ENCODE results near the gene CBX3.

Gene CBX3

GRCh38 chr7:26198781-26199169 is 2.8 kb upstream of the CBX3 start:
- in situ Hi-C loops (cut with MboI; ENCODE audit: low pct_unique_long_range_greater_than_20kb, low sequenced_read_pairs, unreplicated experiment) = loop anchor here (5.0 to 25.0 kb wide), 3 partner anchors 106 to 311 kb away; no protein-coding TSS in a partner anchor
- DNase-seq (ENCODE audit: low spot score) = no peak
- no peak for TF ChIP-seq CTCF (IDR thresholded peaks at IDR 0.05; ENCODE audit: extremely low read depth, insufficient read depth, missing control alignments)

GRCh38 chr7:26199301-26200037 is 2.1 kb upstream of the CBX3 start:
- in situ Hi-C loops (cut with MboI; ENCODE audit: low pct_unique_long_range_greater_than_20kb, low sequenced_read_pairs, unreplicated experiment) = loop anchor here (5.0 to 25.0 kb wide), 3 partner anchors 107 to 312 kb away; no protein-coding TSS in a partner anchor
- DNase-seq (ENCODE audit: low spot score) = no peak
- no peak for TF ChIP-seq CTCF (IDR thresholded peaks at IDR 0.05; ENCODE audit: extremely low read depth, insufficient read depth, missing control alignments)

GRCh38 chr7:26200038-26200443 is 1.5 kb upstream of the CBX3 start:
- peak; percentile 35 for DNase-seq (ENCODE audit: low spot score)
- TF ChIP-seq CTCF (IDR thresholded peaks at IDR 0.05; ENCODE audit: extremely low read depth, insufficient read depth, missing control alignments) = no peak
- in situ Hi-C loops (cut with MboI; ENCODE audit: low pct_unique_long_range_greater_than_20kb, low sequenced_read_pairs, unreplicated experiment) = no loop called here

- peak; percentile 83 for DNase-seq (ENCODE audit: low spot score)
- in situ Hi-C loops (cut with MboI; ENCODE audit: low pct_unique_long_range_greater_than_20kb, low sequenced_read_pairs, unreplicated experiment) = no loop called here
- no peak for TF ChIP-seq CTCF (IDR thresholded peaks at IDR 0.05; ENCODE audit: extremely low read depth, insufficient read depth, missing control alignments)
Observed at GRCh38 chr7:26200444-26201246, 900 bp upstream of the CBX3 start, which contains the start of gene HNRNPA2B1. HNRNPA2B1 (minus strand) TSS chr7:26200746; CDS start chr7:26200577, 169 bp downstream.

GRCh38 chr7:26202019-26202990 is 760 bp downstream of the CBX3 start:
- DNase-seq (ENCODE audit: low spot score) = peak; percentile 56
- in situ Hi-C loops (cut with MboI; ENCODE audit: low pct_unique_long_range_greater_than_20kb, low sequenced_read_pairs, unreplicated experiment) = no loop called here
- TF ChIP-seq CTCF (IDR thresholded peaks at IDR 0.05; ENCODE audit: extremely low read depth, insufficient read depth, missing control alignments) = no peak

GRCh38 chr7:26203016-26203415 is 1.5 kb downstream of the CBX3 start:
- in situ Hi-C loops (cut with MboI; ENCODE audit: low pct_unique_long_range_greater_than_20kb, low sequenced_read_pairs, unreplicated experiment) = no loop called here
- TF ChIP-seq CTCF (IDR thresholded peaks at IDR 0.05; ENCODE audit: extremely low read depth, insufficient read depth, missing control alignments) = no peak
- DNase-seq (ENCODE audit: low spot score) = no peak
